BLaER1 treated with 17β-estradiol and CSF1 and Interleukin-3, amounts not matched to agents 10 nM and 100 nM (cell line): Measurements from ENCODE around the gene PTPRB.
A peak's percentile ranks its signal among the peaks of the same experiment; 100 is the strongest.

Source experiments
- H3K27ac ChIP-seq, 11 experiments: shearing (Covaris generic); formaldehyde crosslinking; 2 replicates each; pipeline ENCODE4 v1.8.1; 2022
- H3K27me3 ChIP-seq, 11 experiments: shearing (Covaris generic); formaldehyde crosslinking; 2 replicates each; pipeline ENCODE4 v1.8.1; 2022
- H3K36me3 ChIP-seq, 11 experiments: shearing (Covaris generic); formaldehyde crosslinking; 2 replicates each; pipeline ENCODE4 v1.8.1; 2022
- H3K4me1 ChIP-seq, 10 experiments: shearing (Covaris generic); formaldehyde crosslinking; 2 replicates each; pipeline ENCODE4 v1.8.1; 2022
- H3K4me2 ChIP-seq, 11 experiments: shearing (Covaris generic); formaldehyde crosslinking; 2 replicates each; pipeline ENCODE4 v1.8.1; 2022
- H3K4me3 ChIP-seq, 10 experiments: shearing (Covaris generic); formaldehyde crosslinking; 2 replicates each; pipeline ENCODE4 v1.8.1; 2022
- H3K9ac ChIP-seq, 11 experiments: shearing (Covaris generic); formaldehyde crosslinking; 2 replicates each; pipeline ENCODE4 v1.8.1; 2022
- H3K9me3 ChIP-seq, 11 experiments: shearing (Covaris generic); formaldehyde crosslinking; replicated peaks in 1 of 11; 2 replicates each; pipeline ENCODE4 v1.8.1; 2022
- H4K20me1 ChIP-seq, 11 experiments: shearing (Covaris generic); formaldehyde crosslinking; 2 replicates each; pipeline ENCODE4 v1.8.1; 2022
- Cebpa-rat ChIP-seq, 11 experiments: shearing (Covaris generic); IDR thresholded peaks; 2 replicates each; pipeline ENCODE4 v1.8.1; 2022

Gene PTPRB

GRCh38 chr12:70583251-70583650, 54.0 kb downstream of the PTPRB start:
- H3K9me3 ChIP-seq, result peaks cover 7 to 23% (median 16%) of the 10 kb centered on the region in 11 experiments; a peak in 17 of 22 replicates
- no peaks in the 10 kb centered on the region for H3K36me3 ChIP-seq
- no peaks in the 10 kb centered on the region for H3K27me3 ChIP-seq
- no peaks in the 10 kb centered on the region; a peak in 1 of 20 replicates for H3K4me1 ChIP-seq
- H3K4me3 ChIP-seq, result no peak overlapping the region
- H3K27ac ChIP-seq, result no peak overlapping the region
- no peaks in the 10 kb centered on the region for H4K20me1 ChIP-seq
- no peak for TF ChIP-seq Cebpa-rat (IDR thresholded peaks at IDR 0.05)
- no peak overlapping the region for H3K4me2 ChIP-seq
- H3K9ac ChIP-seq, result no peak overlapping the region

GRCh38 chr12:70581208-70581607, 56.0 kb downstream of the PTPRB start:
- Histone ChIP-seq H3K9me3 (peaks cover 7 to 22% (median 16%) of the 10 kb centered on the region in 11 experiments; a peak in 17 of 22 replicates), H3K4me1 (no peaks in the 10 kb centered on the region; a peak in 1 of 20 replicates), H3K27me3 (no peaks in the 10 kb centered on the region), H4K20me1 (no peaks in the 10 kb centered on the region), H3K27ac (no peak overlapping the region), H3K4me3 (no peak overlapping the region), H3K36me3 (no peaks in the 10 kb centered on the region), H3K9ac (no peak overlapping the region), H3K4me2 (no peak overlapping the region)
- TF ChIP-seq Cebpa-rat (IDR thresholded peaks at IDR 0.05), result no peak

- Histone ChIP-seq H3K4me1 (no peaks in the 10 kb centered on the region; a peak in 1 of 20 replicates), H3K27ac (no peak overlapping the region), H4K20me1 (no peaks in the 10 kb centered on the region), H3K4me3 (no peak overlapping the region), H3K27me3 (no peaks in the 10 kb centered on the region), H3K36me3 (no peaks in the 10 kb centered on the region), H3K9me3 (no peaks in the 10 kb centered on the region), H3K9ac (no peak overlapping the region), H3K4me2 (no peak overlapping the region)
- TF ChIP-seq Cebpa-rat (IDR thresholded peaks at IDR 0.05), result no peak
Observed at GRCh38 chr12:70577283-70577634, 60.0 kb downstream of the PTPRB start.

- H3K27me3 ChIP-seq, result no peaks in the 10 kb centered on the region
- H3K27ac ChIP-seq, result no peak overlapping the region
- no peaks in the 10 kb centered on the region for H3K36me3 ChIP-seq
- H3K4me2 ChIP-seq, result no peak overlapping the region
- no peaks in the 10 kb centered on the region for H4K20me1 ChIP-seq
- TF ChIP-seq Cebpa-rat (IDR thresholded peaks at IDR 0.05), result no peak
- no peaks in the 10 kb centered on the region; a peak in 1 of 20 replicates for H3K4me1 ChIP-seq
- H3K9me3 ChIP-seq, result no peaks in the 10 kb centered on the region
- H3K9ac ChIP-seq, result no peak overlapping the region
- H3K4me3 ChIP-seq, result no peak overlapping the region
Observed at GRCh38 chr12:70576341-70577282, 60.6 kb downstream of the PTPRB start.

- Histone ChIP-seq H3K27ac (no peak overlapping the region), H3K9me3 (no peaks in the 10 kb centered on the region), H3K27me3 (no peaks in the 10 kb centered on the region), H4K20me1 (no peaks in the 10 kb centered on the region), H3K4me3 (no peak overlapping the region), H3K4me2 (no peak overlapping the region), H3K9ac (no peak overlapping the region), H3K36me3 (no peaks in the 10 kb centered on the region), H3K4me1 (no peaks in the 10 kb centered on the region)
- no peak for TF ChIP-seq Cebpa-rat (IDR thresholded peaks at IDR 0.05)
Observed at GRCh38 chr12:70571705-70572268, 65.4 kb downstream of the PTPRB start.

- Histone ChIP-seq H3K4me1 (no peaks in the 10 kb centered on the region), H3K27me3 (no peaks in the 10 kb centered on the region), H3K9ac (no peak overlapping the region), H3K9me3 (no peaks in the 10 kb centered on the region), H3K27ac (no peak overlapping the region), H3K4me2 (no peak overlapping the region), H4K20me1 (no peaks in the 10 kb centered on the region), H3K36me3 (no peaks in the 10 kb centered on the region), H3K4me3 (no peak overlapping the region)
- peak in 8 of 11 experiments; percentile 10 to 81 (median 62); a peak in 10 of 22 replicates for TF ChIP-seq Cebpa-rat (IDR thresholded peaks at IDR 0.05)
Observed at GRCh38 chr12:70571029-70571428, 66.2 kb downstream of the PTPRB start.

GRCh38 chr12:70561550-70561949, 75.7 kb downstream of the PTPRB start:
- Histone ChIP-seq H3K27me3 (no peaks in the 10 kb centered on the region), H3K9ac (no peak overlapping the region), H3K9me3 (no peaks in the 10 kb centered on the region), H3K27ac (no peak overlapping the region), H3K4me2 (no peak overlapping the region), H3K4me3 (no peak overlapping the region), H3K36me3 (no peaks in the 10 kb centered on the region), H4K20me1 (no peaks in the 10 kb centered on the region), H3K4me1 (no peaks in the 10 kb centered on the region)
- no peak for TF ChIP-seq Cebpa-rat (IDR thresholded peaks at IDR 0.05)

- H3K36me3 ChIP-seq, result no peaks in the 10 kb centered on the region
- no peak overlapping the region for H3K9ac ChIP-seq
- no peaks in the 10 kb centered on the region for H3K4me1 ChIP-seq
- no peaks in the 10 kb centered on the region for H3K9me3 ChIP-seq
- no peak overlapping the region for H3K4me3 ChIP-seq
- TF ChIP-seq Cebpa-rat (IDR thresholded peaks at IDR 0.05), result no peak
- H3K4me2 ChIP-seq, result no peak overlapping the region
- H3K27me3 ChIP-seq, result no peaks in the 10 kb centered on the region
- H3K27ac ChIP-seq, result no peak overlapping the region
- no peaks in the 10 kb centered on the region for H4K20me1 ChIP-seq
Observed at GRCh38 chr12:70560671-70561070, 76.6 kb downstream of the PTPRB start.

- no peaks in the 10 kb centered on the region for H3K27me3 ChIP-seq
- no peaks in the 10 kb centered on the region for H3K4me1 ChIP-seq
- no peak overlapping the region for H3K4me2 ChIP-seq
- H4K20me1 ChIP-seq, result no peaks in the 10 kb centered on the region
- H3K4me3 ChIP-seq, result no peak overlapping the region
- no peak overlapping the region for H3K9ac ChIP-seq
- H3K9me3 ChIP-seq, result no peaks in the 10 kb centered on the region
- H3K27ac ChIP-seq, result no peak overlapping the region
- H3K36me3 ChIP-seq, result no peaks in the 10 kb centered on the region
- TF ChIP-seq Cebpa-rat (IDR thresholded peaks at IDR 0.05), result no peak
Observed at GRCh38 chr12:70559390-70559789, 77.8 kb downstream of the PTPRB start.
